Fibroblast of the conjunctiva (primary cell): ENCODE results near the gene RHOD.

Experiments used
- DNase-seq: peaks from one replicate; pipeline ENCODE4 v3.0.0-alpha.2; 2010; ENCODE audit warnings: low read depth

The RHOD gene

DNA sequence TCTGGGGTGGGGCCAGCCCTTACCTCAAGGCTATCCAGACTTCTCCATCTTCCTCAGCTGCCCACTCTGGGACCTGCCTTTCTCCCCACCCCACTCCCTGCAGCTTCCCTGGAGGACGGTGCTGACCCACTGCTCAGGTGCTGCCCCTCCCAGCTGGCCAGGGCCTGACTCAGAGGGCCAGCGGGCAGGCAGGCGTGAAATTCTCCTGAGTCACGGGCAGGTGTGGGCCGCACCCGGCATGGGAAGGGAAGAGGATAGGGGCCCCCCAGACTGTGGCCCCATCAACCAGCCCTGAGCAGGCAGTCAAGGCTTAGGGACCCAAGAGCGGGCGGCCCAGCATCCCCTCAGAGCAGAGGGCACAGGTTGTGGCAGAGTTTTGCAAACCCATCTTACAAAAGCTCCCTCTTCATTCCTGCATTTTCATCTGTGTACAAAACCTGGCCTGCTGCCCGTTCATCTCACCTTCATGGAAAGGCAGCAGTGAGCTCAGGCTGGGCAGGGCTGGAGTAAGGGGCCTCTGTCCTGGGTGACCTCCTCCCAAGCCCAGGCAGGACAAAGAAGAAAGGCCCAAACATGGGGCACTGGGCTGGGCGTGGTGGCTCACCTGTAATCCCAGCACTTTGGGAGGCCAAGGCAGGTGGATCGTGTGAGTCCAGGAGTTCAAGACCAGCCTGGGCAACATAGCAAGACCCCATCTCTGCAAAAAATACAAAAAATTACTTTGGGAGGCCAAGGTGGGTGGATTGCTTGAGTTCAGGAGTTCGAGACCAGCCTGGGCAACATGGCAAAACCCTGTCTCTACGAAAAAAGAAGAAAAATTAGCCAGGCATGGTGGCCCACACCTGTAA lies 6.1 kb downstream of the RHOD start:
- DNase-seq = no peak

DNA sequence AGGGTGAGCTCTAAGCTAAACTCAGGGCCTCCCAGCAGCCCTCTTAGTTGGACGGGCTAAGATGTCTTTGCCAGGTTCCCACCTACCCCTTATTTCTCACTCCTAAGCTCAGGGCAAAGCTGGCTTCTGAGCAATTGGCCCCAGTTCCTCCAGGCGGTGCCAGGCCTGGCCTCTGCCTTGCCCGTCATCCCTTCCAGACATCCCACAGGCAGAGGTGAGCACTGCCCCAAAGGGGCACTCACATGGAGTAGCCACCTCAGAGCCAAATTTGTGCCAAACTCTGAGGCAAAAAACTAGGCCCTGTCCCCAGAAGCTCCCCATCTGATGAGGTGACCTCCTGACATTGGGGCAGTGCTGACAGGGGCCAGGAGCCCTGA lies 9.7 kb downstream of the RHOD start:
- no peak for DNase-seq

DNA sequence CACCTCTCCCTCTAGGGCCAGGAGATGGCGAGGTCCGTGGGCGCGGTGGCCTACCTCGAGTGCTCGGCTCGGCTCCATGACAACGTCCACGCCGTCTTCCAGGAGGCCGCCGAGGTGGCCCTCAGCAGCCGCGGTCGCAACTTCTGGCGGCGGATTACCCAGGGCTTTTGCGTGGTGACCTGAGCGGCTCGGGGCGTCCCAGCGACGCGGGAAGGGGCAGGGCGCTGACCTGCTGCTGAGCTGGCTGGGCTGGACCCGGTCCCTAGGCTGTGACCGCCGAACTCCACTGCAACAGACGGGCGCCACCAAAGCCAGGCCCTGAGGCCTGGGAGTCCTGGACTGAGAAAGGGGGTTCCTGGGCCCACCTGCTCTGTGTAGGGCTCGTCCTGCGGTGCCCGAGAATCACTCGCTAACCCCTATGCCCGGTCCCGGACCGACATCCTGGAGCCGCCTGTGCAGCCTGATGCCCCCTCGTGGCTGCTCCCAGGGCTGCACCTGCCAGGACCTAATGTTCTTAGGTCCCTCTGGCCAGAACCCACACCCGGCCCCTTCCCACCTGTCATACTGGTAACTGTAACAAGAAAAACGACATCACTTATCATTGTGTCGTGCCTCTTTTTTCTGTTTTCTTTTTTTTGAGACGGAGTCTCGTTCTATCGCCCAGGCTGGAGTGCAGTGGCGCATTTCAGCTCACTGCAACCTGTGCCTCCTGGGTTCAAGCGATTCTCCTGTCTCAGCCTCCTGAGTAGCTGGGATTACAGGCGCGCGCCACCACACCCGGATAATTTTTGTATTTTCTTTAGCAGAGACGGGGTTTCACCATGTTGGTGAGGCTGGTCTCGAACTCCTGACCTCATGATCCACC lies 15.0 kb downstream of the RHOD start:
- DNase-seq = peak; percentile 41

DNA sequence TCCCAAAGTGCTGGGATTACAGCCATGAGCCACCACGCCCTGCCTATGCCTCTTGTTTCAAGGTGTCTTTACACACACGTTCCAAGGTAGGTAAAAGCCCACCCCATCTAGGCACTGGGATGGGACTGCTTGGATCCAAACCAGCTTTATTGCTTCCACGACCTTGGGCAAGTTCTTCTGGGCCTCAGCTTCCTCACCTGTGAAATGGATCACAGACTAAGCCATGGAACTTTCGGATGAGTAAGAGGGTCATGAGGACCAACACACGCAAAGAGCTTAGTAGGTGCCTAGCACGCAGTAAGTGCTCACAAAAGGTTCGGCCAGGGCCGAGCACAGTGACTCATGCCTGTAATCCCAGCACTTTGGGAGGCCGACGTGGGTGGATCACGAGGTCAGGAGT lies 15.6 kb downstream of the RHOD start:
- no peak for DNase-seq

DNA sequence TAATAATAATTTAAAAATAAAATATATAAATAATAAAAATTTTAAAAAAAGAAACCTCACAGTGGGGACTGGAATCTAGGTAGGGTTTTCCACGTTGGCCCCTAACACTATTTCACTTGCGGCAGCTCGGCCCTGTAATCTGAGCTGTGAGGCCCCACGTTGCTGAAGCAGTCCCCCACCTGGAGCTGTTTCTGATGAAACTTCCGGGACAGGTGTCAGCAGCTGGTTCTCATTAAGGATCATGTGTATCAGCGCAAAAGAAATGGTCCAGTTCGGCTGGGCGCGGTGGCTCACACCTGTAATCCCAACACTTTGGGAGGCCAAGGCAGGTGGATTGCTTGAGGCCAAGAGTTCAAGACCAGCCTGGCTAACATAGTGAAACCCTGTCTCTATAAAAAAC lies 17.3 kb downstream of the RHOD start:
- DNase-seq = no peak

DNA sequence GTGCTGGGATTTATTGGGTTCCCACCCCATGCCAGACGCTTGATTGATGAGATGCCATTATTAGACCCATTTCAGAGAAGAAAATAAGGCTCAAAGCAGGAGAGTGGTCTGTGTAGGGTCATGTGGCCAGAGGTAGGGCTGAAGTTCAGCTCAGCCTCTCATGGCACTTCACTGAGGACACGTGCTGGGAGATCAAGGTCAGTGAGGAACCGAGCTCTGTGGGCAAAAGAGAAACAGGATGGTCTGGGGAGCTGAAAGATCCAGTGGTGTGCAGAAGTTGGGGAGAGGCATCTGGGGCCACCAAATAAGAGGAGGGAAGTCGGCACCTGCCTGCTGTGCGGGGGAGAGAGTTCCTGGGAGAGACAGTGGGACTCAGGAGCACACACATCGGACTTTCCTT lies 19.6 kb downstream of the RHOD start:
- no peak for DNase-seq

DNA sequence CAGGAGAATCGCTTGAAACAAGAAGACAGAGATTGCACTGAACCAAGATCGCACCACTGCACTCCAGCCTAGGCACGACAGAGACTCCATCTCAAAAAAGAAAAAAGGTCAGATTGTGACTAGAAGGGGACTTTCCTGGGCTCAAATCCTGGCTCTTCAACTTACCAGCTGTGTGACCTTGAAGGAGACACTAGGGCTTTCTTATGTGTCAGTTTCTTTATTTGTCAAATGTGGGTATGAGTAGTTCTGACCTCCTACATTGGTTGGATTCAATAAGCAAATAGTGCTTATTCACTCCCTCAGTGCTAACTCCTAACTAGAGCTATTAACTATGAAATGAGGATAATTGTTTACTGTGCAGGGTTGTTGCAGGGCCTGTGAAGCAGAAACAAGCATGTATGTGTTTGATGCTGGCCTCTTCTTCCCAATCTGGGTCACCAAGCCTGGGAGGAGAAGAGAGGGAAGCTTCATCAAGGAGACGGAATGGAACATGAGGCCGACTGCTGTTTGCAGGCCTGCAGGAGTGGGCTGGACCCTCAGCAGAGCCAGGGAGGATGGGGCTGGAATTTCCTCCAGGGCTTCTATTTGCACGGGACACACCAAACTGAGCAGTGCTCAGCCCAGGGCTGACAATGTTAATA lies 22.5 kb downstream of the RHOD start:
- DNase-seq = no peak

DNA sequence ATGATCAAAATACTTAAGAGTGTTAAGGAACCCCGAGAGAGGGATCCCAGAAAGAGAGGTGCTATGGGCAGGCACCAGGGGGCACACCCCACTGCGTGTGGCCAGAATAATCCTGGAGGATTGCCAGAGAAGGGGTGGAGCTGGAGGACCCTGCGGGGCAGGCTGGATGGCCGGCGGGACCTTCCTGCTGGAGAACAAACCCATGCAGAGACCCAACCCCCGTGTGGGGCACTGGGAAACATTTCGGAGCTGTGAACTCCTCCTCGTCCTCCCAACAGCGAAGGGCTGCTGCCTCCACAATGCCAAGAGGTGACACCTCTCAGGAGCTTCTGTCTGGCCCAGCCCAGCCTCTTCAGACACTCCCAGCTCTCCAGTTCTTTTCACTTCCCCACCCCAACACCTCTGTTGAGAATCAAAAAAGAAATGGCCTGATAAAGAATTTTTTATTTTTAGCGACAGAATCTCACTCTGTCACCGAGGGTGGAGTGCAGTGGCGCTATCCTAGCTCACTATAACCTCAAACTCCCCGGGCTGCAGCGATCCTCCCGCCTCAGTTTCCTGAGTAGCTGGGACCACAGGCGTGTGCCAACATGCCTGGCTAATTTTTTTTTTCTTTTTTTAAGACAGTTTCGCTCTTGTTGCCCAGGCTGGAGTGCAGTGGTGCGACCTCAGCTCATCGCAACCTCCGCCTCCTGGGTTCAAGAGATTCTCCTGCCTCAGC lies 25.6 kb downstream of the RHOD start:
- no peak for DNase-seq

DNA sequence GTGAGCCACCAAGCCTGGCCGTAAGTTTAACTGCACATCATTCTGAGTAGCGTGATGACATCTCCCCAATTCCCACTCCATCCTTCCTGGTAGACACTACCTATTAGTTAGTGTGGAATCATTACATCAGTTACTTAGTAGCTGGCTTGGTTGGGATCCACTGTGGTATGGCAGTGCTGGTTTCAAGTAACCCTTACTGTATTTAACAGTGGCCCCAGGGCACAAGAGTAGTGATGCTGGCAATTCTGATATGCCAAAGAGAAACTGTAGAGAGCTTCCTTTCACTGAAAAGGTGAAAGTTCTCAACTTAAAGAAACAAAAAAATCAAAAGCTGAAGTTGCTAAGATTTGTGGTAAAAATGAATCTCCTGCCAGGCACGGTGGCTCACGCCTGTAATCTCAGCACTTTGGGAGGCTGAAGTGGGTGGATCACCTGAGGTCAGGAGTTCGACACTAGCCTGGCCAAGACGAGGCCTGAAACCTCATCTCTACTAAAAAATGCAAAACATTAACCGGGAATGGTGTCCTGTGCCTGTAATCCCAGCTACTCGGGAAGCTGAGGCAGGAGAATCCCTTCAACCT lies 27.2 kb downstream of the RHOD start:
- no peak for DNase-seq

DNA sequence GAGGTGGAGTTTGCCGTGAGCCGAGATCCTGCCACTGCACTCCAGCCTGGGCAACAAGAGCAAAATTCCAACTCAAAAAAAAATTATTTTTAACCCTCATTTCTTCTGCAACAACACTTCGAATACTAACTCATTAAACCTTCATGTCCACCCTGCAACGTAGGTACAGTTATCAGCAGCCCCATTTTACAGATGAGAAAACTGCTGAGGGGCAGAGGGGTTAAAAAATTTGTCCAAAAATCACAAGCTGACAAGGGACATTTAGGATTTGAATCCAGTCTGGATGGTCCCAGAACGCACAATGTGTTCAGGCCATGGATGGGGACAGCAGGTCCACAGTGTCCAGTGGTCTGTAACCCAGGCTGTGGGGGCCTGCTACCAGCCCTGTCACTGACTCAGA lies 29.0 kb downstream of the RHOD start:
- DNase-seq = no peak

DNA sequence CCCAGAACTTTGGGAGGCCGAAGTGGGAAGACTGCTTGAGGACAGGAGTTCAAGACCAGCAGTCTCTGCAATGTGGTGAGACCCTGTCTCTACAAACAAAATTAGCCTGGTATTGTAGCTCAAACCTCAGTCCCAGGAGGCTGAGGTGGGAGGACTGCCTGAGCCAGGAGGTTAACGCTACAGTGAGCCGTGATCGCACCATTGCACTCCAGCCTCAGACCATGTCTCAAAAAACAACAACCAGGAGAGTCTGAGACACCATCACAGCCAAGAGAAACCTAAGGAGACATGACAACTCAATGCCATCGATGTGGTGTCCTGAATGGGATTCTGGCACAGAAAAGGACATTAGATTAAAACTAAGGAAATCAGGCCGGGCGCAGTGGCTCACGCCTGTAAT lies 34.1 kb downstream of the RHOD start:
- DNase-seq = no peak

DNA sequence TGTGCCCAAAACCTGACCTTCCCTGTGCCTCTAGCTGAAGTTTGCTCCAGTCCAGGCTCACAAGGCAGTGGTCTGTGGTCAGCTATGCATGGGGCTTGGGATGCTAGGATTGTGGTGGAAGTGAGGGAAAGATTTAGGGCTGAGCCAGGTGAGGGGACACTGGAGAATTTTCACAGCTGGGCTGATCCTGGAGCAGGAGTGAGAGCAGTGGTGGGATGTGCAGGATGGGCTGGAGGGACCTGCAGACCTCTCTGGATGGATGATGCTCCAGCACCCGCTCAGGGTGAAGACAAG lies 38.5 kb downstream of the RHOD start:
- no peak for DNase-seq

DNA sequence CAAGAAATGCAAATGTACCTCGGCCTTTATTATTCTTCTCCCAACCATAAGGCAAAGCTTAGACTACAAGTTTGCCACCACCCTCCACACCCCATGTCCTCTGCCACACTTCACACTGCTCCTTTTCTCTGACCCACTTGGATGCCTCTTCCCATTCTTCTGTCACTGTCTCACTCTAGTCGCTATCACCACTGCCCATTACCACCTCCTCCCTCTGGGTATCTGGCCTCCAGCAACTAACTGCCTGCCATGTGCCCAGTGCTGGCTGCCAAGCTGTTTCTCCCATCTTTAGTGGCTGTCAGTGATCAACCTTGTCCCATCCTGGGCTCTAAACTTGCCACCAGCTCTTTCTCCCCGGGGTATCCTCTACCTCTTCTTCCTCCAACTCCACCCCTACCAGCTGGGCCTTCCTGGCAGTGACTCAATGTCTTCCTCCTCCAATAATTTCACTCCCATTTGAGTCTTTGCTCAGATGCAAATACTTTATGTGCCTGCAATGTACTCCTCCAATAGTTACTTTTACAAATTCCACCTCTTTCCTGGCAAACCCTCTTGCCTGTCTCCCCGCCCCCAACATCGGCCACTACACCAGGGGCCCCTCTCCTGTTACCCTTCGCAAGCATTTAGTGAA lies 42.3 kb downstream of the RHOD start:
- DNase-seq = no peak

DNA sequence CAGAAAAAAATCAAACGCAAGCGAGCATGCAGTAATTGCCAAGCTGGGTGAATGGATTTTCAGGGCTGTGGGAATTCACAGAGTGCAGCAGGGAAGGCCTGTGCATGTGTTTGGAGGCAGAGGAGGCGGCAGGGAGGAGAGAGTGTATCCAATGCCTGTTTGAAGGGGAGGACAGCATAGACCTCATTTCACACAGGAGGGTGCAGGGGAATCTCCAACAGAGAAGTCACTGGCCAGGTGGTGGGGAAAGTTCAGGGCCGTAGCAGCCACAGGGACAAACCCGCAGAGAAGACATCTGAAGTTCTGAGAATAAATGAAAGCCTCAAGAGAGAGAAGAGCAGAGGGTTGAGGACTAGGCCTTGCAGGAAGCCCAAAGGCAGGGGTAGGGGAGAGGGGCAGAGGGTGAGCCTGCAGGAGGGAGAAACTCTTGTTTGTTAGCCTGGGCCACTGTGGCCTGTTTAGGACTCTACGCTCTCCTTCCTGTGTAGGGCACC lies 43.2 kb downstream of the RHOD start:
- DNase-seq = no peak

DNA sequence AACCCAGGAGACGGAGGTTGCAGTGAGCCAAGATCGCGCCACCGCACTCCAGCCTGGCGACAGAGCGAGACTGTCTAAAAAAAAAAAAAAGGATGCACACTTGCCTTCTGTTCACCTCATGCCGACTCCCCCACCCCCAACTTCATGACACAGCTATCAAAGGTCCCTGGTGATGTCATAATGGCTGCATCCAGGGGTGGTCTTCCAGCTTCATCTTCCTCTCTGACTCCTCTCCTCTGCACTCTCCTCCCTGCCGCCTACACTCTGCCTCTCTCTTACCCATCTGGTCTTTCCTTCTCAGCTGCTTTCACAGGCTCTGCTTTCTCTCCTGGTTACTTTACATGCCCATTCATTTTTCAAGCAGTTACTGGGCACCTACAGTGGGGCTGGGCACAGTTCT lies 46.0 kb downstream of the RHOD start:
- no peak for DNase-seq

DNA sequence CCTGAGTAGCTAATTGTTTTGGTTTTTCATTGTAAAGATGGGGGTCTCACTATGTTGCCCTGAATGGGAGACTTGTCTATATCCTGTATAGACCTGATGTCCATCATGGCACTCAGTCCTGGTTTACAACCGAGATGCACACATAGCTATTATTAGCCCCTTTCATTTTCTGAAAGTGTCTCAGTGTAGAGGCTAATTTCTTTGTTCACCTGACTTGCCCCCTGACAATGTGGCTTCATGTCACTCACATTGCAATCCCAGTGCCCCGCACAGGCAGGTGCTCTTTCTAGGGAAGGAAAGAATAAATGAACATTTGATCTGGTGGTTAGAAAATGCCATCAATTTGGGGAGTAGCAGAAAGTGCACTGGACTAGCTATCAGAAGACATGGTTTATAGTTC lies 49.3 kb downstream of the RHOD start:
- no peak for DNase-seq

DNA sequence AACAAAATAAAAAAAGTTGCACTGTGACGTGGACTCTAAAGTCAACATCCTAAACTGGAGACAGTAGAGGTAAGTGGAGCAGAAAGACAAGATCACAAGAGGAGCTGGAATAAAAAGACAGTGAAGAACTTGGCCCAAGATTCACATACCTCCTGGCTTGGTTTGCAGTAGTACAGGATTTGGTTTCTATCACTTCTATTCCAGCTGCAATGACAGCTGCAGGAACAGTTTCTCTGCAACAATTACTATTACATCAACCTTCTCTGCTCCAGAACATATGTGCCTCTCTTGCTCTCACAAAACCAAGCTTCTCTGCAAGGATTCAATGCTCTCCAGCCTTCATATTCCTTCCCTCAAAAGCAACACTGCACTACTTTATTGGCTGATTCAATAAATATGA lies 54.6 kb downstream of the RHOD start:
- DNase-seq = peak; percentile 53

DNA sequence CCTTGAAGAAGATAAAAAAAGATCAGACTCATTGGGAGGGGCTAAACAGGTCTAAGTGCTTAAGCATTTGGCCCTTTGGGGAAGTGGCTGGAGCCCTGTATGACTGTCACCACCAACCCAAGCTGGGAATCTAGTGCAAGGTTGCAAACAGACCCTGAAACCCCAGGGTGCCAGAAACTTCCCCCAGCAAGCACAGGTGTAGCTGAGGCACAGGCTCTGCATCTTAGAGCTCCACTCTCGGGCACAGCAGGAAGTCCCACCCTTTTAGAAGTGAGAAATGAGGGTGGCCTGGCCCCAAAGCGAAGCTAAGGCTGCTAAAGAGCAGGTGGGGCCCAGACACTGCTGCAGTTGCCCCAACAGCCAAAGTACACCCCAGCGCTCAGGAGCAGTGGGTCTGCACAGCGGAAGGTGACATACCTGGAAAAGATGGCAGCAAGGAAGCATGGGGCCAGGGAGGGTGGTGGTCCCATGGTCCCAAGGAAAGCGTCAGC lies 56.6 kb downstream of the RHOD start:
- no peak for DNase-seq

DNA sequence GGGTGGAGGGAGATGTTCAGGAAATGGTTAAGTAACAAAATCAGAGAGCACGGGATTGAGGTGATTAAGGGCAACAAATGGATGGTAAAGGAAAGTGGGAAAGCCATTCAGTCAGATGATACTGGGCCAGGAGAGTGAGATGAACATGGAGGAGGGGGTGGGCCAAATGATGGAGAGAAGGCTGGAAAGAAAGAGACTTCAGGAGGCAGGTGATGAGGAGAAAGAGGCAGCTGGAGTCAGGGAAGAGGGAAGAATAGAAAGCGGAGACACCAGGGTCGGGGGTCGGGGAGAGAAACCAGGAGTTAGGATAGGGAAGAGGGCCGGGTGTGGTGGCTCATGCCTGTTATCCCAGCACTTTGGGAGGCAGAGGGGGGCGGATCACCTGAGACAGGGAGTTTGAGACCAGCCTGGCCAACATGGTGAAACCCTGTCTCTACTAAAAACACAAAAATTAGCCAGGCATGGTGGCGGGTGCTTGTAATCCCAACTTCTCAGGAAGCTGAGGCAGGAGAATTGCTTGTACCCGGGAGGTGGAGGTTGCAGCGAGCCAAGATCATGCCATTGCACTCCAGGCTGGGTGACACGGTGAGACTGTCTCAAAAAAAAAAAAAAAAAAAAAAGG lies 57.7 kb downstream of the RHOD start:
- DNase-seq = no peak

DNA sequence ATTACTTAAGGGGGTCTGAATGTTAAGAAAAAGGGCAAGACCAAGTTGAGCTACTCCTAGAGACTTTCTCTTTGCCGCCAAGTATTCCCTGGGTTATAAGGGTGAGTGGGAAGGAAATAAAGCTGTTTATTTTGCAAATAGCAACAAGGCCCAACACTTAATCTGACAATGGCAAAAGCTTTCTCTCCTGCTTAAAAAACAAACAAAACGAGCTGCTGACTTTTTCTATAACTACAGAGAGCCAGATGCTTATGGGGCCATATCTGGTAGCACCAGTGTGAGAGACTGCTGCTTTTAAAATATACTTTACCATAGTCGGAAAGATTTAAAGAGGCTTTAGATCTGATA lies 60.1 kb downstream of the RHOD start:
- no peak for DNase-seq

DNA sequence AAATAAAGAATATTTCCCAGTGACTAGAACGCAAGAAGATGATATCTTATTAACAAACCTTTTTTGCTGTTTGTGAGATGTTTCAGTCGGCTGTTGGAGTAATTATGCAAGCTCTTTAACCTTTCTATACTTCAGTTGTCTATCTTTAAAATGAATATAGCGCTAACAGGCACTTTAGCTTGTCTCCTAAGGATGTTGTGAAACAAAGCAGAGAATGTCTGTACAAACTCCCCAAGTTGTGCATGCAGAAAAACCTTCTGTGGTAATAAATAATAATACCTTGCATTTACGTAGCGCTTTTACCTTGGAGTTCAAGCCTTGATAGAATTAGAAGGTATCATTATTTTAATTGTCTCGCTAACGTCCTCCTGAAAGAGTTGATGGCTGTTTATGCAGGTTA lies 60.5 kb downstream of the RHOD start:
- DNase-seq = no peak
